GM18519 (cell line): Measurements from ENCODE around the gene GTF2A1.

Source experiments
- ATAC-seq: cut with Tn5 transposase; IDR thresholded peaks from one replicate; pipeline ENCODE4 v1.9.1; 2021; ENCODE audit warnings: mild to moderate bottlenecking, moderate library complexity; ENCODE audit not compliant: unreplicated experiment, low FRiP score

Gene GTF2A1

GRCh38 chr14:81179631-81180030 lies 41.1 kb downstream of the GTF2A1 start:
- no peak for ATAC-seq

- peak; percentile 57 for ATAC-seq
Observed at GRCh38 chr14:81178063-81178462, 42.7 kb downstream of the GTF2A1 start.

GRCh38 chr14:81177225-81177624 lies 43.5 kb downstream of the GTF2A1 start:
- no peak for ATAC-seq

GRCh38 chr14:81176241-81176640 lies 44.5 kb downstream of the GTF2A1 start:
- no peak for ATAC-seq

- peak; percentile 22 for ATAC-seq
Observed at GRCh38 chr14:81172881-81173280, 47.9 kb downstream of the GTF2A1 start.

- ATAC-seq = peak; percentile 32
Observed at GRCh38 chr14:81172353-81172752, 48.4 kb downstream of the GTF2A1 start.

GRCh38 chr14:81170829-81171195 lies 49.9 kb downstream of the GTF2A1 start:
- ATAC-seq = no peak

- peak; percentile 76 for ATAC-seq
Observed at GRCh38 chr14:81170104-81170828, 50.5 kb downstream of the GTF2A1 start.

GRCh38 chr14:81169711-81170103 lies 51.1 kb downstream of the GTF2A1 start:
- no peak for ATAC-seq

- no peak for ATAC-seq
Observed at GRCh38 chr14:81169267-81169666, 51.5 kb downstream of the GTF2A1 start.

- ATAC-seq = no peak
Observed at GRCh38 chr14:81166121-81166520, 54.6 kb downstream of the GTF2A1 start.

- no peak for ATAC-seq
Observed at GRCh38 chr14:81165188-81165587, 55.6 kb downstream of the GTF2A1 start.

- ATAC-seq = peak; percentile 94
Observed at GRCh38 chr14:81164167-81164774, 56.5 kb downstream of the GTF2A1 start.

- no peak for ATAC-seq
Observed at GRCh38 chr14:81162941-81163340, 57.8 kb downstream of the GTF2A1 start.

- no peak for ATAC-seq
Observed at GRCh38 chr14:81161749-81162148, 59.0 kb downstream of the GTF2A1 start.

GRCh38 chr14:81161088-81161487 lies 59.7 kb downstream of the GTF2A1 start:
- no peak for ATAC-seq

- ATAC-seq = no peak
Observed at GRCh38 chr14:81157431-81157830, 63.3 kb downstream of the GTF2A1 start.

GRCh38 chr14:81153187-81153586 lies 67.6 kb downstream of the GTF2A1 start:
- ATAC-seq = peak; percentile 74

GRCh38 chr14:81148635-81149034 lies 72.1 kb downstream of the GTF2A1 start:
- ATAC-seq = no peak

- ATAC-seq = peak; percentile 77
Observed at GRCh38 chr14:81147140-81147897, 73.4 kb downstream of the GTF2A1 start.

- no peak for ATAC-seq
Observed at GRCh38 chr14:81144824-81145603, 75.7 kb downstream of the GTF2A1 start.
